Uterus (tissue), 4 donors: ENCODE measurements around the gene ZC3H7A. TPM values are rescaled to one million over a fixed set of nuclear protein-coding genes. Genes with fewer than 3 reads are reported as not detected.
"Not testable (repeated sequence)": the region's sequence is repeated elsewhere in the genome, so short reads cannot be mapped to it uniquely, and the experiment has no call there.

ENCODE experiments used
- DNase-seq, 2 donors: peaks; one replicate each; pipeline ENCODE4 v3.0.0-alpha.2; 2019 to 2020
- H3K27ac ChIP-seq, 2 donors: fragments of 200-600 bp; sonication (generic); 1 replicate in 1 of 2; 2 replicates in 1 of 2; pipeline ENCODE4 v1.5.1; 2016 to 2018
- H3K27me3 ChIP-seq, 2 donors: fragments of 200-600 bp; sonication (generic); one replicate each; pipeline ENCODE4 v1.5.1; 2018 to 2019; ENCODE audit warnings: control low read depth in 1 of 2
- H3K36me3 ChIP-seq, 2 donors: fragments of 200-600 bp; sonication (generic); one replicate each; pipeline ENCODE4 v1.5.1; 2019; ENCODE audit warnings: control low read depth in 1 of 2
- H3K4me1 ChIP-seq, 2 donors: fragments of 200-600 bp; sonication (generic); one replicate each; pipeline ENCODE4 v1.5.1; 2018 to 2019; ENCODE audit warnings: control low read depth in 1 of 2
- H3K4me3 ChIP-seq, 2 donors: fragments of 200-600 bp; sonication (generic); 1 replicate in 1 of 2; 2 replicates in 1 of 2; pipeline ENCODE4 v1.5.1; 2018 to 2019; ENCODE audit warnings: mild to moderate bottlenecking in 1 of 2
- H3K9me3 ChIP-seq, 2 donors: fragments of 200-600 bp; sonication (generic); one replicate each; pipeline ENCODE4 v1.5.1; 2019; ENCODE audit warnings: control low read depth in 1 of 2
- CTCF ChIP-seq, 4 experiments: fragments of 200-600 bp in 2 of 4; fragments of 450-650 bp in 2 of 4; sonication (generic) in 2 of 4; IDR thresholded peaks; one replicate each; pipeline ENCODE4 v1.5.1; 2016 to 2019; ENCODE audit warnings: antibody characterized with exemption in 4 of 4, mild to moderate bottlenecking in 2 of 4, moderate library complexity in 1 of 4
- POLR2A ChIP-seq, 2 donors: fragments of 450-650 bp; IDR thresholded peaks; one replicate each; pipeline ENCODE4 v1.6.1; 2016; ENCODE audit warnings: antibody characterized with exemption in 2 of 2, mild to moderate bottlenecking in 1 of 2, moderate library complexity in 1 of 2
- intact Hi-C: fragments of 100-400 bp; cut with DNase I; formaldehyde crosslinking; loops from one replicate; pipeline ENCODE4 v1.15.1; 2023; ENCODE audit warnings: low total_unique reads
- total RNA-seq, 4 donors: library from RNA; depleted of rRNA in 3 of 4; stranded (reverse); fragments of >200 nt in 3 of 4; gene quantifications; one replicate each; pipeline versions ENCODE4 v1.1.0 to v1.2.4, GENCODE V29; 2014 to 2023
- donor health status: DM: yes; HTN: yes; CAD: no.

The ZC3H7A gene
- total RNA-seq, 4 donors from 2014 or later = 40.9 to 91.2 (median 67.5) TPM

GRCh38 chr16:11791144-11791828, 5.8 kb downstream of the ZC3H7A start:
- TF ChIP-seq CTCF (IDR thresholded peaks at IDR 0.05) = no peak
- TF ChIP-seq POLR2A (IDR thresholded peaks at IDR 0.05) = no peak
- H3K27ac ChIP-seq = no peak overlapping the region
- no peaks in the 10 kb centered on the region for H3K36me3 ChIP-seq
- no peak for DNase-seq
- no peaks in the 10 kb centered on the region for H3K9me3 ChIP-seq
- no peaks in the 10 kb centered on the region for H3K4me1 ChIP-seq
- no peak overlapping the region for H3K4me3 ChIP-seq
- intact Hi-C loops = no loop called here
- no peaks in the 10 kb centered on the region for H3K27me3 ChIP-seq

GRCh38 chr16:11788914-11789313, 8.1 kb downstream of the ZC3H7A start:
- no peak overlapping the region for H3K4me3 ChIP-seq
- H3K36me3 ChIP-seq = no peaks in the 10 kb centered on the region
- TF ChIP-seq CTCF (IDR thresholded peaks at IDR 0.05) (no peak), POLR2A (IDR thresholded peaks at IDR 0.05) (no peak)
- intact Hi-C loops = no loop called here
- H3K27ac ChIP-seq = no peak overlapping the region
- no peaks in the 10 kb centered on the region for H3K27me3 ChIP-seq
- no peak for DNase-seq
- no peaks in the 10 kb centered on the region for H3K9me3 ChIP-seq
- no peaks in the 10 kb centered on the region for H3K4me1 ChIP-seq

- DNase-seq, H3K4me3 ChIP-seq, H3K9me3 ChIP-seq, H3K27me3 ChIP-seq, H3K4me1 ChIP-seq, H3K36me3 ChIP-seq, H3K27ac ChIP-seq, intact Hi-C loops: not testable (repeated sequence)
Observed at GRCh38 chr16:11784980-11785599, 12.0 kb downstream of the ZC3H7A start.

- H3K4me1 ChIP-seq, H3K27me3 ChIP-seq, H3K4me3 ChIP-seq, H3K36me3 ChIP-seq, H3K9me3 ChIP-seq, DNase-seq, intact Hi-C loops: not testable (repeated sequence)
- H3K27ac ChIP-seq = peak overlapping the region; percentile 66 to 86
Observed at GRCh38 chr16:11784381-11784780, 12.7 kb downstream of the ZC3H7A start.

- Histone ChIP-seq H3K27me3 (no peaks in the 10 kb centered on the region), H3K9me3 (no peaks in the 10 kb centered on the region), H3K4me1 (peaks cover 0 to 7% of the 10 kb centered on the region in 2 donors), H3K4me3 (no peak overlapping the region), H3K27ac (peak overlapping the region; percentile 66 to 86), H3K36me3 (no peaks in the 10 kb centered on the region)
- DNase-seq = no peak
- TF ChIP-seq CTCF (IDR thresholded peaks at IDR 0.05) (no peak), POLR2A (IDR thresholded peaks at IDR 0.05) (no peak)
- intact Hi-C loops = no loop called here
Observed at GRCh38 chr16:11784038-11784369, 13.1 kb downstream of the ZC3H7A start.

- no peak for DNase-seq
- Histone ChIP-seq H3K27ac (peak overlapping the region; percentile 66 to 86), H3K9me3 (no peaks in the 10 kb centered on the region), H3K36me3 (no peaks in the 10 kb centered on the region), H3K4me3 (no peak overlapping the region), H3K4me1 (peaks cover 0 to 7% of the 10 kb centered on the region in 2 donors), H3K27me3 (no peaks in the 10 kb centered on the region)
- TF ChIP-seq POLR2A (IDR thresholded peaks at IDR 0.05) (no peak), CTCF (IDR thresholded peaks at IDR 0.05) (no peak)
- intact Hi-C loops = no loop called here
Observed at GRCh38 chr16:11783319-11784037, 13.6 kb downstream of the ZC3H7A start.
